Activated T-helper 1 cell treated with Interleukin-2 at 50 U/mL for 16 hours (primary cell): Measurements from ENCODE around the gene OPALIN.

Experiments
- DNase-seq: peaks from one replicate; pipeline ENCODE4 v3.0.0-alpha.2; 2020; ENCODE audit warnings: low read depth

OPALIN gene, protein sequence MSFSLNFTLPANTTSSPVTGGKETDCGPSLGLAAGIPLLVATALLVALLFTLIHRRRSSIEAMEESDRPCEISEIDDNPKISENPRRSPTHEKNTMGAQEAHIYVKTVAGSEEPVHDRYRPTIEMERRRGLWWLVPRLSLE

DNA sequence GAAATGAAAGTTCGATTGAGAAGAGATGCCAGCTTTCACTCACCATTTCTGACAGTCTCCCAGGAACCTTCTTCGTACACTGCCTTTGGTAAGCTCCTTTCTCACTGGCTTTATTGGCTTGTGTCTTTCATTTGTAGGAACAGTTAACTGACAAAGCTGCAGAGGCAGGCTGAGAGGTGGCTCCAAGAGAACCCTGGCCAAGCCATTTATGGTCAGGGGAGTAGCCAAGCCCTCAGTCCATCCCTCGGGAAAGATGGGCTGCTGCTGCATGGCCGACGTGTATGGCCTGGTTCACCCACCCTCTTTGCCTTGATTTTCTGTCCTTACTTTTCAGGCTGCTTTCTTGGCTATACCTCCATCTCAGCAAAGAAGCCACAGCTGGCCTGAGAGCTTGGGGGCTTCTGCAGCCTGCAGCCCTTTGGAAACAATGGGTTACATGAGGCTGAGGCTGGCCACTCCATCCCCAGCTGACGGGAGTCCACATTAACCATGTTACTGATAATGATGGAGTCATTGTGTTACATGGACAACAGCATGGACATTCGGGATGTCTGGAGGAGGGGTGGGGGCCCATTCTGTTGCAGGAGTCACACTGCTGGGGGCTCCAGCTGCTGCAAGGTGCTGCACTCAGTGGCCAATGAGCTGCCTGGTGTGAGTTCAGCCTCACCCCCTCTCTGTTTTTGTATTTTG is at the start of gene OPALIN:
Gene OPALIN, minus strand, starts transcription at position 152 of the 690 bp plus-strand sequence. Its CDS starts 106 bp downstream, at position 46.
- no peak for DNase-seq

DNA sequence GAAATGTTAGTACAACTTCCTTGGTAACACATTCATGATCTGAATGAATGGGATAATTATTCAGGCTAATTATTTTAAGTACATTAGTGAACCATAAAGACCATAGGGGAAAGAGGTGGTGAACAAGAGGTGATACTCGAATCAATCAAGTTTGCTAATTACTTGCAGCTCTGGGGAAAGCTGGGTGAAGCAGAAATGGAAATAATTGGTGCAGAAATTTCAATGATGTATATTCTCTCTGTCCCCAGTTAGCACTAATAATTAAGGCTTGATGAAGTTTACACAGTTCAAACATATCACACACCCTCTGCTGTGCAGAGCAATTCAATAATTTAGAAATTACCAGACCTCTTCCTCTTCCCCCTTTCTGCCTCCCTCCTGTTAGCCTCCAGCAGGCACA is 49.4 kb upstream of the OPALIN start:
- no peak for DNase-seq

DNA sequence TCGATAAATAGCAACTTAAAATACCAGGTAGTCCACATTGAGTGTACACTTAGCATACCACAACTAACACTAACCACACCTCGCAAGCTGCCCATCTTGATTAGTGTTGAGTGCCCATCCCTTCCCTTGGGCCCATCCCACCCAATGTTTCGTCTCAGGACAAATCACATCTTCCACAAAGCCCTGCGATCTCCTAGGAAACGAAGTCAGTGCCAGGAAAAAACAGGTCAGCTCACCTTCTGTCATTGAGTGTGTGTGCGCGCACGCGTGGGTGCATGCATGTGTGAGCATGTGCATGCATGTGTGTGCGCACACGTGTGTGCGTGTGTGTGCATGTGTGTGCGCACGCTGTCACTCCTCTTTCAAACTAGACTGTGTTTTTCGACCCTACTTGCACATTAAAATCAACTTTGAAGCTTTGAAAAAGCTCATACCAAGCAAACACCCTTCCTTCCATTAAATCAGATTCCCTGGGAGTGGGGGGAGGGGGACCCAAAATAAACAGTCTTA is 48.8 kb upstream of the OPALIN start:
- DNase-seq: no peak

DNA sequence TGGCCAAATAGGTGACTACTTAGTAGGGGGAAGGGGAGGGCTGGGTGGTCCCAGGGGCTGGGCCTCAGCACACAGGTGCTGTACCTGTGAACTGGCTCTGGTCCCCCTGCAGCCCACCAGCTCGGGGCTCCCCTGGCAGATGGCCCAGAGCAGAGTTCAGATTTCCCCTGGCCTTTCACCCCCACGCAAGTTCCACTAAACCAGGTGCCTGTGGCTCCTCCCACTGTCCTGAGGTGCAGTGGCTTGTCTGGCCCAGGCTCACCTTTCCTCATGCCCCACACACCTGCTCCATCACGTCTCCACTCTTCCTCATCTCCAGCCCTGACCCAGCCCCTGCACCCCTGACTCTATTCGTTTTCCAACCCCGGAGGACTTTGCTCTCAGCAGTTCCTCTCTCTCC is 47.3 kb upstream of the OPALIN start:
- no peak for DNase-seq

DNA sequence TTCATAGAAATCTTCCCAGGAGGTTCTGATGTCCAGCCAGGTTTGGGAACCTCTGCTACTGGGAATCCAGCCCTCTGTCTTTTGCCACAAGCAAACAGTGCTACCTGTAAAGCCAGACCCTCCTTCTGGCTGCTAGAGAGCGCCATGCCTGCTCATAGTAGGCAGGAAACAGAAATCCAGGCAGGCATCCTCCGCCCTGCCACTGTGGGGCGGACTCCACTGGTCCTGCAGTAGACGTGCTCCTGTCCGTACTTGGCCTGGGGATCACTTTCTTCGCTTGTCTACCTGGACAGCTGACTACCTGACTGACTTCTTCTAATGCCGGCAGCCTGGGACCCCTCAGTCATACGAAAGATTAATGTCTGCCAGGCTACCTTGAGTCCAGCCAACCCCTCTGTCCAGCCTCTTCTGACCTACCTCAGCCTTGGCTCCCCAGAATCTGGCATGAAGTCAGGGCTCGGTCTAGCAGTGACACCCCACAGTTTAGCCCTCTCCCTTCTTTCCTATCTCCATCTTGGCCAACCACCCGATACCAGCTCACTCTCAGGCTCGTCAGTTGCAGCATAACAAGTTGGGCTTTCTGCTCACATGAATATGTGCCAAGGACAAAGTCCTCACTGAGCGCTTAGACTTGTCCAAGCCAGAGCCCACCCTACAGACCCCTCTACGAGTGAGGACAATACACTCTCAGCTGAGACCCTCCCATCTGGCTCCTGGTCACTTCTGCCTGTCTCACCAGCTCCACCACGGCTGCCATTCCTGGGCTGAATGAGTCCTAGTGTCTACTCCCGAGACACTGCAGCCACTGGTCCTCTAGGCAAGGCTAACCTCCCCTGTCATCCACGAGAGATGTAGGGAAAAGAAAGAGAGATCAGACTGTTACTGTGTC is 43.9 kb upstream of the OPALIN start:
- DNase-seq: no peak

DNA sequence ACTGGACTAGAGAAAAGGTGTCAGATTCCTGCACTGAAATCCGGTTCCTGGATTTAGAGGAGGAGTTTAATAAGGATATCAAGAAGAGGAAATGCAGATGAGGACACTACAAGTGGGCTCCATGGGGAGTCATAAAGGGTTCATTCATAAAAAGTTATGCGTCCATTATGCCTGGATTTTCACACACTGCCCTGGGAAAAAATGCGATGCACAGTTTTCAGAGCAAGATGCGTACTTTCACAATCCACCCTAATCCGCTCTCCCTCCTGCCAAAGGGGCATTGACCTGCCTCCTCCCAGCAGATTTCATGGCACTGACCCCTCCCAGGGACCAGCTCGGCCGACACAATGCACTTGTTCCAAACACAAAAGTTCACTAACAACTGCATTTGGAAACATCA is 42.2 kb upstream of the OPALIN start:
- no peak for DNase-seq

DNA sequence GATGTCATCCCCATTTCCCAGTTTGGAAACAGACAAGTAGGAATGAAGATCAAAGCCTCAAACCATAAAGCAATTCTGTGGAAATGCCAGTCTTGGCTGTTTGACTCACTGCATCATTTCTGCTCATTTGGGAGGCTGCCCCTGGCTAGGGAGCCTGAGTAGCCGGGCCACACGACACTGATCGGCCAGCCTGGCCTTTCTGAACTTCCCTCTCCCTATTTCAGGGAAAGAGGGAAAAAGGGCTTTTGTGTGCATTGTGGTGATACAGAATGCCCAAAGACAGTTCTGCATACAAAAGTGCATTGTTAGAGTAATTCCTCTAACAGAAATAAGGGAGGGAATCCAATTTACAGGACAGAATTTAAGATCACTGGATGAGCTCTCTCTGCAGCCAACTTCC is 41.7 kb upstream of the OPALIN start:
- DNase-seq: no peak

DNA sequence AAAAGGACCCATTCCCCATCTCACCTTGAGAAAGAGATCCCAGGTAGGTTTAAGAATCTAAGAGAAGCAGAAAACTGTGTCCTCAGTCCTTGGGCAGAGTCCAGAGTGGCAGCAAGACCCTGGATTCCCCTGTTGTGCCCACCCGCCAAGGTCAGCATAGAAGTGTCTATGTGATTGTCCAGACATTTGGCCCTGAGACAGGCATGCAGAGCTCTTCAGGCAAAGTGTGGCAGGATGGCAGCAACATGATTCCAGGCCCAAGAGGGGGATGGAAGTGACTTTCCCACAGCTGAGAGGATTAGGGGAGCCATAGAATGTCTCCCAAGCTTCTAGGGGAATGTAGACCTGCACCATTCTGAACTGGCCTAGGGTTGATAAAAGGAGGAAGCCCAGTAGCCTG is 39.1 kb upstream of the OPALIN start:
- no peak for DNase-seq

DNA sequence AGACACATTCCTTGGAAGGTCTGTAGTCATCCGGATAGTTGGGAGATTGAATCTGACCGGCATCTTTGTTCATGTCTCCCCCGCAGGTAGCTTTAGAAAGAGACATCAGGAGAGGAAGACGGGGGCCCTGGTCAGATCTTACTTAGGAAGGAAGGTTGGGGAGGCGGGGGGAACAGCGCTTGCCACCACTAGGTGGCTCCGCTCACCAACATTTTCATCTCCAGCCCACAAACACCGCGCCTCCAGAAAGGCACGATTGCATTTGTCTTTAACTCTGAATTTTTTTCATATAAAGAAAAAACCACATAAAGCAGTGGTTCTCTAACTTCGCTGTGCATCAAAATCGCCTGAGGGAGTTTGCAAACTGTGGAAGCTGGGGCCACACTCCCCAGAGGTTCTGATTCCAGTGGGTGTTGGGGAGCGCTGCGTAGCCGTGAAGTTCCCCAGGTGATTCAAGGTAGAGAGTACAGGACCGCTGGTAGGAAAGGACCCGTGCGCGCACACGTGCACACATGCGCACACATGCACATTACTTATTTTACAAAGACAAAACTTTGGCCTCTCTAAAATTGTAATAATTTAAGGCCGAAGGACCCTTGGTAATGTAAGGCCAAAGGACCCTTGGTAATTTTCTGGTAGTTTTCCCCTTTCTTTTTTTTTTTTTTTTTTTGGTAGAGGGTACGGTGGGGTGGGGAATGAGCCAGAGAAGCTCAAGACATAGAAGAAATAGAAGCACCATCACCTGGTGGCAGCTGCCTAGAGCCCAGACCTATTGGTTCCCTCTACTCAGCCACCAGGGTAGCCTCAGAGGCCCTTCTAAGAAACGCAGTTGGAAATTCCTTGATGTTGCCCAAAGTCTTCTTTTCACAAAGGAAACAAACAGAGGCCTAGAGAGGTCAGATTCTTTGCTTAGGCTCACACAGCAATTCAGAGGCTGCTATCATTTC is 37.4 kb upstream of the OPALIN start:
- DNase-seq: peak; percentile 28

DNA sequence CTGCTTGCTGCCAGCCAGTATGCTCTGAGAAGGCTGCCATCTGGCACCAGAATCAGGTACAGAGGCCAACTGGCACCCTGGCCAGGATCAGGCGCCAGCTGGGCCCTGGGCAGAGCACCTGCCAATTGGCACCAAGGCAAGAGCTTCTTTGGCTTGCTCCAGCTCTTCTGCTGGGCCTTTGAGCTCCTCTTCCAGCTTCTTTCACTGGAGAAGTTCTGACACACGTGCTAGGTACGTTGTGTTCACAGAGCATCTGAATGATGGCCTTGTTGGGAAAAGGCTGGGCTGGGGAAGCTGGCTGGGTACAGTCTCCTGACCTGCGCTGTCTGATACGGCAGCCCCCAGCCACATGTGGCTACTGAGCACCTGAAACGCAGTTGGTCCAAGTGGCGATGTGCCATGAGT is 31.7 kb upstream of the OPALIN start:
- no peak for DNase-seq

DNA sequence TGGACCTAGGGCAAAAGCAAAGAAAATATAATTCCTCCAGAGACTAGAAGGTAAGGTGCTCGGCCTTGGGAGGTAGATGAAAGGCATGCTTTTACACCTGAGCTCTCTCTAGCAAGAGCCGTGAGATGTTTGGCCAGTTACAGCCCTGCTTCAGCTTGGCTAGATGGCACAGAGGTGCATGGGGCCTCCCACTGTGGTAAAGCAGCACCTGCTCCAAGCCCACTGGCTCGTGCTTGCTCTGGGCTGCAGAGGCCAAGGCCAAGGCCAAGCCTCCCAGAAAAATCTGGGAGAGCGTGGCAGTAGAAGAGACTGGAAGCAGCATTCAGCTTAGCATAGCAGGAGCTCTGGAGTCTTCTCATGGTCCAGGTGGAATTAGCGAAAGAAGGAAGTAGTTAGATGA is 31.0 kb upstream of the OPALIN start:
- DNase-seq: no peak

DNA sequence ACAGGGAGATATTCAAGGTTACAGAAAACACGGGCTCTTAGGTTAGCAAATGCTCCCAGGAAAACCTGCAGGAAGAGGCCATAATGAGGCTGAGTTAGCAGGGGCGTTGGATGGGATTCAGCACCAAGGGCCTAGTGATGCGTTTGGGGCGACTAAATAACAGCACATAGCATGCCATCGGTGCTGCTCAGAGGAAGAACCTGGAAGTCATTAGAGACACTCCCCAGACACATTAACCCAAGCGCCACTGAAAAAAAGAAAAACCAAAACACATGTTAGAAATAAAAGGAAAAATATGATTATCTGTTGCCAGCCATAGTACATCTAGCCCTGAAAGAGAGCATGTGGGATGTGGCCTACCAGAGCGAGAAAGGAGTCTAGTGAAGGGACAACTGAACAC is 28.8 kb upstream of the OPALIN start:
- no peak for DNase-seq

DNA sequence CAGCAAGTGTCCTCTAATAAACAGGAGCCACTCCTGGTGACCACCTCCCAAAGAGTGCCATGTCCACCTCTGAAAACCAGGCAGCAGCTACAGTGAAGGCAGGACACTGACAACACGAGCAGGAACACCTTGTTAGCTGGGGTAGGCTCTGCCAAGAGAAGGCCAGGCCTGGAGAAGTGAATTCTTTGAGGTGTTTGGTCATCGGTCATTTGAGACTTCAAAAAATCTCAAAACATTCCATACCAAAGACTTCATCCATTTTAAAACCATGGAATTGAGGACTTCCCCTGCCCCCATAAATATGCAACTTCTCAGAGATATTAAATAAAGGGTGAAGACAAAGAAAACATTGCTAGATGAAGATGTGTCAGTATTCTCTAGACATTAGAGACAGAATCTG is 28.4 kb upstream of the OPALIN start:
- DNase-seq: no peak

DNA sequence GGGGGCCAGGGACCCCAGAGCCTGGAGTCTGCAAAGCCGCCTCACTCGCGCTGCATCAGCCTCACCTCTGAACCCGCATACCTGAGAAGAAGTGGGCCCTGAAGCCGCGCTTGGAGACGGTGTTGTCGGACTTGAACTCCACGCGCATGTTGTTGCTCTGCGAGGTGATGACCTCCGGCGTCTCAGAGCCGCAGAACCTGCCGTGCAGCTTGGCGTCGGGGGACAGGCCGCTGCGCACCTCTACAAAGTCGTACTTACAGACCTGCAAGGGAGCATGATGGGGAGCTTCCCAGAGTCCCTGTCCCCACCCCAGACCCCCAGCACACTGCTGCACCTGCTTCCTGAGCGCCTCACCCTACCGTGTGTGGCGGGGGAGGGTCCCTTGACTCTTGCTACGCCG is 25.7 kb upstream of the OPALIN start:
- DNase-seq: no peak

DNA sequence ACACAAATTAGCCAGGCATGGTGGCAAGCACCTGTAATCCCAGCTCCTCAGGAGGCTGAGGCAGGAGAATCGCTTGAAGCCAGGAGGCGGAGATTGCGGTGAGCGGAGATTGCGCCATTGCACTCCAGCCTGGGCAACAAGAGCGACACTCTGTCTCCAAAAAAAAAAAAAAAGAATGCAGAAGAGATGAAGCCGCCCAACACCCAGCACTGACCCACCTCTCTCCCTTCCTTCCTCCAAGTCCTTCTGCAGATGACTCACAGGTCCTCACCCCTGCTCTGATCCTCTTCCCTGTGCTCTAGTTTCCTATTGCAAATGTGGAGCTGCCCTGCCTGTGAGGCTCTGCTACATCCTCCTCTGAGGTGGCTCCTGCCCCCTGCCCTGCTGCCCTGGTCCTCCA is 22.0 kb upstream of the OPALIN start:
- no peak for DNase-seq

DNA sequence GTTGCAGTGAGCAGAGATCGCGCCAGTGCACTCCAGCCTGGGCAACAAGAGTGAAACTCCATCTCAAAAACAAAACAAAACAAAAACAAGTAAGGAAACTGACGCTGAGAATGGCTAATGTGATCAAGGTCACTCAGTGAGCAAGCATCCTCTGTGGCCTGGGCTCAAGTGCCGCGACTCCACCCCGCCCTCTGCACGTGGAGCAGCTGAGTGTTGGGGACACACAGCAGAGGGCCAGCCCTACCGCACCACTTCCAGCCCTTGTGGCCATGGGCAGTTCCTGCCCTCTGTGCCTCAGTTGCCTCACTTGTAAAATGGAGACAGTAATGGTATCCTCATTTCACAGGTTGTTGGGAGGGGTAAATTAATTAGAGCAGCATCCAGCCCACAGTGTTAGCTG is 21.0 kb upstream of the OPALIN start:
- DNase-seq: no peak

DNA sequence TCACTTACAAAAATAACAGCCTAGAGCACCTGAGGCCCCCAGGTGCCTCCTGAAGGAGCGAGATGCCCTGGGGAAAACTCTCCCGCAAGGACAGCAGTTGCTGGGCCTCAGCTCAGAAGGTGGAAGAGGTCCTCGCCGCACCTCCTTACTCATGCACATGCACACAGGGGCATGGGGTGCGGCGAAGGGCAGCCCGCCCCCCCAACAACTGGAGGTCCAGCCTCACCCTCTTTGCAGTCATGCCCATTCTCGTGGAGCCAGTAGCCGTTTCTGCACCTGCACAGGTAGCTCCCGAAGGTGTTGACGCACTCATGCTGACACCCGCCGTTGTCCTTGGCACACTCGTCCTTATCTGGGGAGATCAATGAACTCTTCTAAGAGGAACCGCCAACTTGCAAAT is 19.9 kb upstream of the OPALIN start:
- DNase-seq: no peak

DNA sequence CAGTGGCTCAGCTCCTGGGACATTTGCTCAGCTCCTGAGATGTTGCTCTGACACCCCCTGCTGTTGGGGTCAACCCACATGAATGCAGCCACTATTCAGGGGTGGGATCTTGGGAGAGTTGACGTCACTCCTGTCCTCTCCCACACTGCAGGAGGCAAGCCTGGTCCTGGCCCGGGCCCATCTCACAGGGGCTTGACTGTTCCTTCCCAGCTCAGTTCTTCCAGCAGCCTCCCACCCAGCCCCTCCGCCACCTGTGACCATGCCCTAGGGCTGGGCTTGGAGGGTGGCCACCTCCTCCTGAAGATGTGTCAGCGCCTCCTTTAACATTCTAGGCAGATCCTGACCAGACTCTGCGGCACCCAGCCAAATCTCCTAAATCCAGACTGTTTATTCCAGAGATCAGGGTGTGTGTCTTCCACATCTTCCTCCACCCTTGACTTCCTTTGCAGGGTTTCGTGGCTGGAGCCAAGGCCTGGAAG is 19.1 kb upstream of the OPALIN start:
- no peak for DNase-seq

DNA sequence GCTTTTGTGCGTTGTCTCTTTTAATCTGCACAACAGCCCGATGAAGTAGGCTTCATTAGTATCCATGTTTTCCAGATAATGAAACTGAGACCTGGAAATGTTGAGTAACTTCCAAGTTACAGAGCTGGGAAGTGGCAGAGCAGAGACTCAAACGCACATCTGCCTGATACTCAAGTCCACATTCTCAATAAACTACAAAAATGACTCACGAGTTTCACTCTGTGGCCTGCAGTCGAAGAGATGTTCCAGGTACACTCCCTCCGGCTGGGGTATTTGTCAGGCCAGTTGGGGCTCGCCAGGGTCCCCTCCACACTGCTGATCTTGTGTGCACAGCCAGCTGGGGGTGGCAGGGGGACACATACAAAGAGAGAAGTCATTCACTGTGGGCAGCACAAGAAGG is 17.7 kb upstream of the OPALIN start:
- no peak for DNase-seq

DNA sequence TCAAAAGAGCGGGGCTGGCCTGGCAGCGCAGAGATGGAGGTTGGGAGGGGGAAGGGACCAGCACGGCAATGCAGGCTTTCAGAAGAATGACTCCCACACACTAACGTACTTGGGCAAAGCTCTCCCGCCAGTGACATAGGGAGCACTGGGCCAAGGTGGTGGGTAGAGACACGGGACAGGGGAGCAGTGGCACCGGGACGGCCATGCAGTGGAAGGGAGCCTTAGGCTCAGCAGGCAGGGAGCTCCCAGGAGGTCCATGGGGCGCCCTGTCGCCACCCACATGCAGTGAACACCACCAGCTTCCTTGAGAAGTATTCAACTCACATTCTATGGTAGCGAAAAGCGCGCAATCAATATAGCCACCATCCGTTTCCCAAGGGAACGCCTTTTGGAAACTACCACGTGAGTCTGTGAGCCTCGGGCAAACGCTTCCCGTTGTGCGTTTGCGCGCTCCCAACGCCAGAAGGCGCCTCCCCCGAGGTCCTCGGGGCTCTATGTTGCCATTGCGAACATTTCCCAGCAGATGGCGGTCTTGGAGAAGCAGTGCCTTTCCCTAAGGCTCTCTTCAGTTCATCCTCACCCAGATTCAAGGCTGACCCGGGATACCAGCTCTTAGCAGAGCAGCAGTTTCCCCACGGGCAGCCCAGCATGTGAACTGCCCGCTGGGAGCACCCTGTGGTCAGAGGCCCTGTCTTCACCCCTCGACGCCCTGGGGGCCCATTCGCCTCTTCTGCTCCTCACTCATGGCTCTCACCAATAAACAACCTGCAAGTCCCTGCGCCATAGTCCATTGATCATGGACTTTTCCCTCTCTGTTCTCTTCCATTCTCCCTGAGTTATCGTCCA is 16.4 kb upstream of the OPALIN start:
- DNase-seq: peak; percentile 38

DNA sequence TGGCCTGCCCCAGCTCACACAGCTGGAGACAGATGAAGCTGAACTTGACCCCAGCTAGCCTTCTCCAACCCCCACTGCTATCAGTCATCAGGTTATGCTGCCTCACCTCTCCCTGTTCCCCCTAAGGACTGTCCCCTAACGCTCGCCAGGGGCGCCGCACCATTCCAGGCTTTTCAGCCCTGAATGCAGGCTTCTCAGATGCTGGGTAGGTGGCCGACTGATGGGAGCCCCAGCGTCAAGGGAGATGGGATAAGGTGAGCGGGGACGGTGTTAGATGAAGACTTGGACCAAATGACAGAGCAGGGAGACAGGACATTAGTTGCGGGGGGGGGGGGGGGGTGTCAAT is 15.8 kb upstream of the OPALIN start:
- no peak for DNase-seq
